NK-92 (cell line): Measurements from ENCODE around the gene CHD6.

ENCODE experiments used
- DNase-seq: peaks from one replicate; lab custom pipeline; 2025; ENCODE audit not compliant: unreplicated experiment; lab: John Stamatoyannopoulos, UW

Gene CHD6

GRCh38 chr20:41623625-41624375, 5.6 kb upstream of the CHD6 start:
- no peak for DNase-seq

DNA sequence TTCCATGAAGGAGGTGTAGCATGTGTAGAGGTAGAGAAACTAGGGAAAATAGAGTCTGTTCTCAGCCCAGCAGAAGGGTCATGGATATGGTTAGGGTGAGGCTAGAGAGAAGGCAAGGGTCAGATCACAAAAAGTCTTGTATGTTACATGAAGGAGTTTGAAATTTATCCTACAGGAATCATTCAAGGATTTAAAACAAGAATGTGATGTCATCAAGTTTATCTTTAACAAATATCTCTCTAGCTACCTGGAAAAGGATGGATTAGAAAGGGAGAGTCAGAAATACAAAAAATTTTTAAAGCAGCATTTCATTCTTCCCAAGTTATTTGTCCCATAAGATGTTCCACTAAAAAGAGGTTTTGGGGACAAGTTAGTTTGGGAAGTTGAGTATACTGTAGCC, 4.4 kb upstream of the CHD6 start:
- DNase-seq: no peak

DNA sequence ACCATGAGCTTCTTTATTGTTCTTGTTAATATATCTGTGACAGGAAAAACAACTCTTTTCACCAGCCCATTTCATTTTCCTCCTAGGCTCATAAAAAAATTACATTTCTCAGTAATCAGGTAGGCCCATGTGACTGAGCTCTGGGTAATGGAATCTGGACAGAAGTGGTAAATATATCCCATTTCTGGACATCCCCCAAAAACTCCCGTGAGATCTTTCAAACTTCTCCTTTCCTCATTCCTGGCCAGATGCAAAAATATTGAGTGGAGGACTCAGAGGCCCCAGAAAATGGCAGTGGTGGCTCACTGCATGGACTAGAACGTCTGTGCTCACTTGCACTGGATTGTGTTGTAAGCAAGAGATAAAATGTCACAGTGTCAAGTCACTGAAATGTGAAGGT, 3.8 kb upstream of the CHD6 start:
- no peak for DNase-seq

DNA sequence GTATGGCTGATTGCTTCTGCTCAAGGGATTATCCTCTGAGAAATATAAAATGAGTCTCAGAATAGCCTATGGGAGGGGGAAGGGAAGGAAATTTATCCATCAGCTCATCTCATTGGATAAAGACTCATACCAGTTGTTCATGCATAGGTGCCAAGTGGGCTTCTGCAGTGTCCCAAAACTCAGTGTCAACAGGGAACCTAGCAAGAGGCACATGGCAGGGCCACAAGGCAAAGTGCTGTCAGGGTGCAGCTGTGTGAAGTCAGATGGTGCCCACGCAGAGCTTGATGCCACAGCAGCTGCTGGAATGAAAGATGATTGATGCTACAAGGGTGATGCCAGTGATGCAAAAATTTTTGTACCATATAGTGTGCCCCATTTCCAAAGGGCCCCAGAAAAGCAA, 3.2 kb upstream of the CHD6 start:
- DNase-seq: no peak

DNA sequence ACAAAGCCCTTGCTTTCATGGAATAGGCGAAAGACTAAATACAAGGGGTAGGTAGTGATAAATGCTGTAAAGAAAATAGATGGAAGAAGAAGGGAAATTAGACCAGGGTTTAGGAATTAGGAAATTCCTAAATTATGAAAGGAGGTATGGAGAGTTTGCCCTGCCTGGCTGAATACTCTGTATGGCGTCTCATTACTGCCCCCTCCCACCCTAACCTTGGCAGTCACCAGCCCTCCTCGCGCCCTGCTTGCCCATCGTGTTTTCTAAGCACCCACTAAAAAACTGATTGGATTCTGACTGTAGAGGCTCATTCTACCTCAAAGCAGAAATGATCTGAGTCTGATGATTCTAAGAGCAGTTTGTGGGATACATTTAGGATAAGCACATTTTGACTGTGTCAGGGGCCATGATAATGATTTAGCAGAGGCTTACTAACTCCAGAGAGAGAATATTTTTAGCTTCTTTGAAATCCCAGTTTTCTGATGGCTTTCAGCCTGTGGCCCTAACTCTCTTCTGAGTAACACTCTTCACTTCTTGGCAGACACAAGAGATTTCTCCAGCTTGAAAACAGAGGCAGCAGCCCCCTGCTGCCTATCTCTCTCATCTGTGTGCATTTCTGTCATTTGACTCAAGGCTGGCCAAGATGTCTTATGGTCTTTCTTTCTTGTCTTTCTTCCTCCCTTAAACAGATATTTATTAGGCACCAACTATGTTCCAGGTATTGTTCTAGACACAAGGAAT, 1.4 kb upstream of the CHD6 start:
- no peak for DNase-seq

GRCh38 chr20:41618807-41619311, 682 bp upstream of the CHD6 start:
- DNase-seq: no peak

DNA sequence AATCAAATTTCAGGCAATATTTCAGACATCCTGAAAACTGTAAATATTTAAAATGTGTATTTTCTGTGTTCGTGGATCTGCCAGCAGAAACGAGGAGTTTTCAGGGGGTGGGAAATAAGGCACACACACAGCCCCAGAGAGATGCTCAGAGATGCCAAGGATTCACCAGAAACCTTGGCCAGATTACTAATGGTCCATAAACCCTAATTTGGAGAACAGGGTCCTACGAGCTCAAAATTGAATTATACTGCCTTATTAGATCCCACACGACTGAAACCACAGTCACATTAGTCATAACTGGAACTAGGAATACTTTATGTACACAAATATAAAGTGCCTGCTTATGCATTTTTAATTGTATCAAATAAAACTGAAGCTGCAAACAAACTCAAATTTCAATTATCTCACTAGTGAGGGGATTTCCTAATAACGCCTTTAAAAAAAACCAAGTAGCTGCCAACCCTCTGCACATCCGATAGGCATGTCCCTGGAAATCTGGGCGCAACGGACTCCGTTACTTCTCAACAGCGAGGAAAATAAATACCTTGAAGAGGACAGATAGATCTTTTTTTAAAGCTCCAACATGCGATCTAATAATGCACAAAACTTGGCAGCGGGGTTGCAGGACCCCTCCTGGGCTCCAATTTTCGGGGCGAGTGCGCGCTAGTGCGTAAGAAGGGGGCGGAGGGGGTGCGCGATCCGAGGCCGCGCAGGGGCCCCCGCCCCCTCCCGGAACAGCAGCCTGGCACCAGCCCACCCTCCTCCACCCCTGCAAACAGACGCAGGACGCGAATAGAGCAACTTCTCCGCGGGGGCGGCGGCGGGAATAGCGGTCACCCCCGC, 897 bp downstream of the CHD6 start:
- no peak for DNase-seq

- DNase-seq: no peak
Measured at GRCh38 chr20:41616228-41616627, 1.9 kb downstream of the CHD6 start.

- no peak for DNase-seq
Measured at GRCh38 chr20:41615676-41616075, 2.5 kb downstream of the CHD6 start.

DNA sequence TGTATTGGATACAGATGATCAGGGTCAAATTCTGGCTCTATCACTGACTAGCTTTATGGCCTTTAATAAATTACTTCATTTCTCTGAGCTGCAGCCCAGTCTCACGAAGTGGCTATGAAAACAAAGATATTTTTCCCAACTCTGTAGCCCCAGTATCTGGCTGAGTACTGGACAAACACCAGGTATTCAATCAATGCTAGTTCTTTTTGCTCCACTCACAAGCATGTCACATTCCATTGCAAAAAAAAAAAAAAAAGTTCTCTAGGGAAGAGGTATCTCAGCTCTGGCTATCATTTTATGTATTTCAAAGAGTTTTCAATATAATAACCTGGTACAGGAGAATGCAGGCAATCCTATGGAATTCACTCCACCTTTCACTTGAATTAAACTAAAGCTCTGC, 3.1 kb downstream of the CHD6 start:
- DNase-seq: no peak

- DNase-seq: no peak
Measured at GRCh38 chr20:41613321-41613720, 4.9 kb downstream of the CHD6 start.

DNA sequence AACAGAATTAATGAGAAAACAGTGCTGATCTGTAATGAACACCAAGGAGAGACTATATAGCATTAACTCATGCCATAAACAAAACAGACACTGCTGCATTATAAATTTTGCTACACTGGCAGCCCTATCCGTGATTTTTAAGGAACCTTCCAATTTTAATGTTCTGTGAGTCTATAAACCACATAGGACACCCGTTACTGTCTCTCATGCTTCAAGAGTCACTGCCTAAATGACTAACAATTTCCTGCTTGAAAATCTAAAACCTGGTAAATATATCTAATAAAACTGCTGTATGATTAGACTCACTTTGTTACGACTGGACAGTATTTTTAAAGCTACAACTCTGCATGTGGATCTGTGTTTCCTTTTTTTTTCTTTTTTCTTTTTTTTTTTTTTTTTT, 8.7 kb downstream of the CHD6 start:
- no peak for DNase-seq

DNA sequence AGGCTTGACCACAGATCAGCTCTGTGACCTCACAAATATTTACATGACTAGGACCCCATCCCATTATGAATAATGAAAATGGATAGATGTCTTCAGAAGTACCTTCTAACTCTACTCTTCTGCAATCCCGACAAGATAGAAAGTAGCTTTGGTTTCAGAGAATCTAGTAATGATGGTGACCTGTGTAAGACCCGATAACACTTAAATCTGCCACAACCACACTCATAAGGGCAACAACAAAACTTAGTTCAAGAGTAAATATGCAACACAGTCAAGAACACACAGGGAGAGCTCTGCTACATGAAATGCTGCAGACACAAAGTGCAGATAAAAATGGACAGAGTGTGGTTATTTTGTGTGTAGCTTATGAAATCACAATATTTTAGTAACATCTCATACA, 9.6 kb downstream of the CHD6 start:
- no peak for DNase-seq

GRCh38 chr20:41607791-41608190, 10.4 kb downstream of the CHD6 start:
- no peak for DNase-seq

GRCh38 chr20:41604002-41604401, 14.2 kb downstream of the CHD6 start:
- no peak for DNase-seq

- DNase-seq: no peak
Measured at GRCh38 chr20:41601742-41602141, 16.4 kb downstream of the CHD6 start.

- no peak for DNase-seq
Measured at GRCh38 chr20:41600926-41601631, 17.1 kb downstream of the CHD6 start.

GRCh38 chr20:41599699-41600104, 18.5 kb downstream of the CHD6 start:
- DNase-seq: no peak

DNA sequence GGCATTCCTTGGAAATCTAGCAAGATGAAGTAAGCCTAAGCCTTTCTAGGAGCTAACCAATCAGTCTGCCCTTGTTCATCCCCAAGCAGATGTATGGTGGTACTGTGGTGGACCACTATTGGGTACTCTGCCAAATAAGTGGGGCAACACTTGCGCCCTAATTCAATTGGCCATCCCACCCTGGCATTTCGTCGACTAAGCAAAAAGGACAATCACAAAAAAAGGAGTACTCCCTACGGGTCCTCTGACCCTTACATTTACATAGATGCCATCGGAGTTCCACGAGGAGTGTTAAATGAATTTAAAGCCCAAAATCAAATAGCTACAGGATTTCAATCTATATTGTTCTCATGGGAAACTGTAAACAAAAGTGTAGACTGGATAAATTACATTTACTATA, 19.5 kb downstream of the CHD6 start:
- no peak for DNase-seq

GRCh38 chr20:41594514-41595322, 23.5 kb downstream of the CHD6 start:
- DNase-seq: no peak
